ENCODE measurements around the gene AKAP13.

DNA sequence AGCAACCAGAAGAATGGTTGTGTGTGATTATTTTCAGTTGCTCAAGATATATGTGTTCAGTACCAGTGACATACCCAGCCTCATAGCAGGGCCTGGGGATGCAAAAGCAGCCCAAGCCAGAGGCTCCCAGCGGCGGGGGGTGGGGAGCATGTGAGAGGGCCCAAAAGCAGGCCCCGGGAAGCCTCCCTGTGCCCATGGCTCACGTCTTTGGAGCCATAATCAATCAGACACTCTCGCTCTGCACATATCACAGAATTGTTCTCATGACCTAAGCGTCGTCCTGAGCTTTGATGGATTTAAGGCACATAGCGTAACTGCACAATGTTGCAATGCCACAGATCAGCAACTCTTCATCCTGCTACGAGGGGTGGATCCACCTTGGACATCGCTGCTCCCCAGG lies 393.6 kb downstream of the AKAP13 start:
- TF ChIP-seq CHD2 (IDR thresholded peaks at IDR 0.05; ENCODE audit: low read length, partially characterized antibody): no peak
- no peak for TF ChIP-seq CTCF (IDR thresholded peaks at IDR 0.05)

Data from SK-N-SH (cell line).